Measurements from ENCODE around the gene CHFR.

GRCh38 chr12:132831771-132832170 is 55.6 kb downstream of the CHFR start:
- no peak for TF ChIP-seq EZH2phosphoT487 (IDR thresholded peaks at IDR 0.05; ENCODE audit: insufficient read depth, low read depth)
- no peak for TF ChIP-seq EZH2 (IDR thresholded peaks at IDR 0.05; ENCODE audit: insufficient read depth, poor library complexity, severe bottlenecking)

Data from GM23248 (cell line).